Astrocyte (in vitro differentiated cells and primary cell): Measurements from ENCODE around the gene ESPL1.

ENCODE experiments used
- EZH2 ChIP-seq: IDR thresholded peaks from 2 replicates; pipeline ENCODE4 v1.6.1; 2012; ENCODE audit warnings: mild to moderate bottlenecking, low read length, inconsistent platforms; ENCODE audit not compliant: insufficient read depth
- TF ChIP-seq, protein P1 (sequence below): IDR thresholded peaks from 2 replicates; pipeline ENCODE4 v1.5.1; 2011; ENCODE audit warnings: low read depth, mild to moderate bottlenecking, inconsistent platforms, low read length, moderate library complexity; ENCODE audit not compliant: insufficient read depth

DNA sequence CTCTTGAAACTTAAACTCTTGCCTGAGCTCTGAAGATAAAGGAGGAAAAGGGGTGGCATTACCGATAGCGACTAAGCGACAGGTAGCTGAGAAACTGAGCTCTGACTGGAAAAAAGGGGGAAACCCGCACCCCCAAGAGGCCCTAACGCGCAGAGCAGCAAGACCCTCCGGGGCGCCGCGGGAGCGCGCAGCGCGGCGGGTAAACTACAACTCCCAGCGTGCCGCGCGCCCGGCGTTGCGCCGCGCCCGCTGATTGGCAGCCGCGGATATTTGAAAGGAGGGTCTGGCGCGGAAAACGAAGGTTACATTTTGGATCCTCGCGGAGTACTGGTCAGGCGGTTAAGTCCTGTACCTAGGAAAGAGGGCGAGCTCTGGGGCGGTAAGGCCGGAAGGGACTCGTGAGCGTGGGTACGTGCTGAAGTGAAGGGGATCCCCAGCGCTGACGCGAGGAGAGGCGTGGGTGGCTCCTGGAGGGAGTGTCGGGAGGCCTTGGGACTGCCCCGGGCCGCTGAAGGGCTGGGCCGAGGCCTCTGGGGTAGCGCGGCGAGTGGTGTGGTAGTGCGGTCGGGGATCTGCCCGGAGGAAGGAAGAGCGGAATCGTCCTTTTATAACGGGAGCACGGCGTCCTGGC is at the start of gene ESPL1:
- TF ChIP-seq, protein P1, sequence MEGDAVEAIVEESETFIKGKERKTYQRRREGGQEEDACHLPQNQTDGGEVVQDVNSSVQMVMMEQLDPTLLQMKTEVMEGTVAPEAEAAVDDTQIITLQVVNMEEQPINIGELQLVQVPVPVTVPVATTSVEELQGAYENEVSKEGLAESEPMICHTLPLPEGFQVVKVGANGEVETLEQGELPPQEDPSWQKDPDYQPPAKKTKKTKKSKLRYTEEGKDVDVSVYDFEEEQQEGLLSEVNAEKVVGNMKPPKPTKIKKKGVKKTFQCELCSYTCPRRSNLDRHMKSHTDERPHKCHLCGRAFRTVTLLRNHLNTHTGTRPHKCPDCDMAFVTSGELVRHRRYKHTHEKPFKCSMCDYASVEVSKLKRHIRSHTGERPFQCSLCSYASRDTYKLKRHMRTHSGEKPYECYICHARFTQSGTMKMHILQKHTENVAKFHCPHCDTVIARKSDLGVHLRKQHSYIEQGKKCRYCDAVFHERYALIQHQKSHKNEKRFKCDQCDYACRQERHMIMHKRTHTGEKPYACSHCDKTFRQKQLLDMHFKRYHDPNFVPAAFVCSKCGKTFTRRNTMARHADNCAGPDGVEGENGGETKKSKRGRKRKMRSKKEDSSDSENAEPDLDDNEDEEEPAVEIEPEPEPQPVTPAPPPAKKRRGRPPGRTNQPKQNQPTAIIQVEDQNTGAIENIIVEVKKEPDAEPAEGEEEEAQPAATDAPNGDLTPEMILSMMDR = no peak
- no peak for TF ChIP-seq EZH2
